ENCODE data around the gene ITPR1. TPM values are rescaled to one million over a fixed set of nuclear protein-coding genes. Genes with fewer than 3 reads are reported as not detected.
A peak's percentile ranks its signal among the peaks of the same experiment; 100 is the strongest.

Gene ITPR1
- total and polyA plus RNA-seq, 11 donors = 8.9 to 55.8 (median 19.9) TPM

DNA sequence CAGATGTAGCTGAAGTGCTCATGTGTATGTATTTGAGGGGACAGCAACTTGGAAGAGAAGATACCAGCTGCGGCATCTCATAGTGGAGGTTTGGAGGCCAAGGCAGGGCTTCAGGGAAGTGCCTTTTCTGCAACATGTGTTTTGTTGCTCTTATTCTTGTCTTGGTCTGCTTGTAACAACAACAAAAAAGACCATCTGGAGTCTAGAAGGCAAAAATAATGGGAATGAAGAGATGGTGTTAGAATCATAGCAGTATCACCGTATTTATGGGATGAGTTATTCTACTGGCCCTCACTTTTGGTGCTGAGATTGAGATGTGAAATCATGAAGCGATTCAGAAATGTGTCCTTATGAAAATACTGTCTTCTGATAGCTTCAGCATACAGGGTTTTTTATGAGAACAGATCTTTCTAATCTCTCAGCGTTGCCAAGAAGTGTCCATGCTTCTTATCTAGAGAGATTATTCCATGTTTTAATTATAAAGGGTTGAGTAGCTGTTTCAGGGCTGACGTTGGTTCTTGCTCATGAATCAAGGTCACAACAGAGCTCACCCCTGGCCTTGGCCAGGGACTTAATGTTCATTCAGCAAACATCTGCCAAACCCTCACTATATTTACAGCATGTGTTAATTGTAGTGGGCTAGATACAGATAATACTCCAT, 58.0 kb downstream of the ITPR1 start:
- Histone ChIP-seq H3K36me3 (no peaks in the 10 kb centered on the region), H3K27me3 (no peaks in the 10 kb centered on the region), H3K4me3 (no peak overlapping the region), H3K4me1 (peaks cover 0 to 50% (median 25%) of the 10 kb centered on the region in 12 donors), H3K9me3 (no peaks in the 10 kb centered on the region), H3K27ac (peak overlapping the region; percentile 34 to 74 (median 57))
- intact Hi-C loops (cut with DNase I) = no loop called here
- no peak for TF ChIP-seq POLR2A (IDR thresholded peaks at IDR 0.05)
- TF ChIP-seq, protein P1, sequence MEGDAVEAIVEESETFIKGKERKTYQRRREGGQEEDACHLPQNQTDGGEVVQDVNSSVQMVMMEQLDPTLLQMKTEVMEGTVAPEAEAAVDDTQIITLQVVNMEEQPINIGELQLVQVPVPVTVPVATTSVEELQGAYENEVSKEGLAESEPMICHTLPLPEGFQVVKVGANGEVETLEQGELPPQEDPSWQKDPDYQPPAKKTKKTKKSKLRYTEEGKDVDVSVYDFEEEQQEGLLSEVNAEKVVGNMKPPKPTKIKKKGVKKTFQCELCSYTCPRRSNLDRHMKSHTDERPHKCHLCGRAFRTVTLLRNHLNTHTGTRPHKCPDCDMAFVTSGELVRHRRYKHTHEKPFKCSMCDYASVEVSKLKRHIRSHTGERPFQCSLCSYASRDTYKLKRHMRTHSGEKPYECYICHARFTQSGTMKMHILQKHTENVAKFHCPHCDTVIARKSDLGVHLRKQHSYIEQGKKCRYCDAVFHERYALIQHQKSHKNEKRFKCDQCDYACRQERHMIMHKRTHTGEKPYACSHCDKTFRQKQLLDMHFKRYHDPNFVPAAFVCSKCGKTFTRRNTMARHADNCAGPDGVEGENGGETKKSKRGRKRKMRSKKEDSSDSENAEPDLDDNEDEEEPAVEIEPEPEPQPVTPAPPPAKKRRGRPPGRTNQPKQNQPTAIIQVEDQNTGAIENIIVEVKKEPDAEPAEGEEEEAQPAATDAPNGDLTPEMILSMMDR (IDR thresholded peaks at IDR 0.05) = no peak
- ATAC-seq (peak; percentile 76 to 86 (median 82)), DNase-seq (peak in 3 of 5 donors; percentile 21 to 61 (median 59))
- WGBS, 4 donors = 54 to 68% (median 63%) methylated on average over 5 of the region's 5 CpGs

DNA sequence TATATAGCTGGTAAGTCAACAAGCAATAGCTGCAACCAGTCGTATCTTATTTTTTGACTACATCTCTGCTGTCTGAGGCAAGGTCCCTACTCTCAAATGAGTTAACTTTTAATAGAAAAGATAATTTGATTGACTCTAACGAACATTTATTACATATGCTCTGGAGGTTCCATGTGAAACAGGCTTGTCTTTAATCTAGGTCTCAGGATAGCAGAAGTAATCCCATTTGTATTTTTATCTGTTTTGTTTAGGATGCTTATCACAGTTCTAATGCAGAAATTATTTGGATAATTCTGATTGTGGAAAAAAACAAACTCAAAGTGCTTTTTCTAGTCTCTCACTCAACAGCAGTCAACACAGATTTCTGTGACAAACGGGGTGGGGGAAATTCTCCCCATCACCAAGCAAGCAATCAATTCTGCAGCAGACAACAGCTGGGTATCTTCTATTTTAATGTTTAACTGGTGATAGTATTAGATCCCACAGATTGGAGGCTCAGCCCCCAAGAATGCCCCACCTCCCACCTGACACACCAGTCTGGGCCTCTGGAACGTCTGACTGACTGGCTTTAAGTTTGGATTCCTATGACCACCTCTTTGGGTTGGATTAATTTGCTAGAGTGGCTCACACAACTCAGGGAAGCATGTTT, 58.8 kb downstream of the ITPR1 start:
- ATAC-seq = no peak
- Histone ChIP-seq H3K4me3 (no peak overlapping the region), H3K9me3 (no peaks in the 10 kb centered on the region), H3K36me3 (no peaks in the 10 kb centered on the region), H3K27ac (peak overlapping the region; percentile 26 to 66 (median 50)), H3K27me3 (no peaks in the 10 kb centered on the region), H3K4me1 (peaks cover 0 to 50% (median 25%) of the 10 kb centered on the region in 12 donors)
- DNase-seq = no peak
- intact Hi-C loops (cut with DNase I) = no loop called here
- 69 to 79% (median 74%) methylated on average over 4 of the region's 4 CpGs for WGBS, 4 donors
- TF ChIP-seq, protein P1 (IDR thresholded peaks at IDR 0.05) = no peak
- no peak for TF ChIP-seq POLR2A (IDR thresholded peaks at IDR 0.05)

DNA sequence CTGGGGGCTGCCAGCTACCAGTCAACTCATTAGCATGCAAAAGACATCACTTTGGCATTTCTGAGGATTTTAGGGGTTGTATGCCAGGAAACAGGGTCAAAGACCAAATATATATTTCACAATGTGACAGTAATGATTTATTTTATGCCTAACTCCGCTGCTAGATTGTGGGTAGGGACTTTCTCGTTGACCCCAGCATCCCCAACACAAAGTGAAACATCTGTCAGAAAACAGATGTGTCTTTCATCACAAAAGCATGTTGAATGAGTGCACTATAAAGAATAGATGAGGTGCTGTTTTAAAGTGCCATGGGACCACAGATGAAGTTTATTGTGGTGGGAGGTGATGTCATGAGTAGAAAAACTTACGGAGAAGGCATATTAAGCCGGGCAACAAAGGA, 59.7 kb downstream of the ITPR1 start:
- WGBS, 4 donors = 79 to 88% (median 87%) methylated on average over 4 of the region's 4 CpGs
- H3K27me3 ChIP-seq = no peaks in the 10 kb centered on the region
- no peak for ATAC-seq
- no peaks in the 10 kb centered on the region for H3K9me3 ChIP-seq
- no peak for DNase-seq
- TF ChIP-seq, protein P1 (IDR thresholded peaks at IDR 0.05) = no peak
- no peak for TF ChIP-seq POLR2A (IDR thresholded peaks at IDR 0.05)
- no peaks in the 10 kb centered on the region for H3K36me3 ChIP-seq
- no peak overlapping the region for H3K4me3 ChIP-seq
- intact Hi-C loops (cut with DNase I) = no loop called here
- H3K27ac ChIP-seq = peak overlapping the region in 5 of 12 donors; percentile 20 to 66 (median 62)
- peaks cover 0 to 46% (median 22%) of the 10 kb centered on the region in 12 donors for H3K4me1 ChIP-seq

DNA sequence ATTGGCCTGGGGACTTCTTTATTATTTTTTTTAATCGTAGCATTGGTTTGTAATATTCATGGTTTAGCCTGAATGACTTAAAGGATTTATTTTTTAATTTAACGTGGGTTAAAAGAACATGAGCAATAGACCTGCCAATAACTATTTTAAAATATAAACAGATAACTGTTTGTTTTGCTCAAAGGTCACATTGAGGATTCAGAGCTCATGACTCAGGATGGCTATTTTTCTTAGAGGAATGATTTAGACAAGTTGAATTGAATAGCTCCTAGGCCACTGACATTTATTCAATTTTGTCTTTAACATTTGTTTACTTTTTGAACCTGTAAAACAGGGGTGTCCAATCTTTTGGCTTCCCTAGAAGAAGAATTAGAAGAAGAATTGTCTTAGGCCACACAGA, 68.5 kb downstream of the ITPR1 start:
- no peak for TF ChIP-seq POLR2A (IDR thresholded peaks at IDR 0.05)
- TF ChIP-seq, protein P1 (IDR thresholded peaks at IDR 0.05) = no peak
- 56 to 79% (median 69%) methylated on average over 2 of the region's 2 CpGs for WGBS, 4 donors
- Histone ChIP-seq H3K27me3 (no peaks in the 10 kb centered on the region), H3K9me3 (no peaks in the 10 kb centered on the region), H3K27ac (no peak overlapping the region), H3K4me1 (peaks cover 0 to 8% (median 0%) of the 10 kb centered on the region in 12 donors), H3K36me3 (no peaks in the 10 kb centered on the region), H3K4me3 (no peak overlapping the region)
- ATAC-seq (no peak), DNase-seq (no peak)
- intact Hi-C loops (cut with DNase I) = no loop called here

Data from heart left ventricle (tissue), 16 donors.